ENCODE measurements around the gene KCNK13.

KCNK13 gene

DNA sequence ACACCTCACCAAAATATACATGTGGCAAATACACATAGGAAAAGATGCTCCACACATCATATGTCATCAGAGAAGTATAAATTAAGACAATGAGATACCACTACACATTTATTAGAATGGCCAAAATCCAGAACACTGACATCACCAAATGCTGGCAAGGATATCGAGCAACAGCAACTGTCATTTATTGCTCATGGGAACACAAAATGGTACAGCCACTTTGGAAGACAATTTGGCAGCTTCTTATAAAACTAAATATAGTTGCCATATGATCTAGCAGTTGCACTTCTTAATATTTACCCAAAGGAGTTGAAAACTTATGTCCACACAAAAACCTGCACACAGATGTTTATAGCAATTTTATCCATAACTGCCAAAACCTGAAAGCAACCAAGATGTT, 7.0 kb upstream of the KCNK13 start:
- Histone ChIP-seq H3K9me3 (ENCODE audit: control insufficient read depth, insufficient read depth, low read length) (0 out of 2 replicates have a peak, but pooled peaks cover 4% of the 10 kb centered on the region), H3F3A (ENCODE audit: control insufficient read depth, insufficient read depth) (peaks cover 4% of the 10 kb centered on the region; the same call in 1 of the 2 replicates), H3K4me2 (ENCODE audit: low read length) (no peak overlapping the region), H3K79me2 (ENCODE audit: control insufficient read depth, low read length) (no peaks in the 10 kb centered on the region), H3K36me3 (ENCODE audit: control insufficient read depth, low read length) (no peaks in the 10 kb centered on the region), H3K4me3 (ENCODE audit: low read length) (no peak overlapping the region), H3K27ac (ENCODE audit: low read depth, low read length) (no peak overlapping the region), H4K20me1 (ENCODE audit: control insufficient read depth, insufficient read depth, low read depth, low read length) (no peaks in the 10 kb centered on the region), H3K4me1 (ENCODE audit: control insufficient read depth, low read length) (peaks cover 15% of the 10 kb centered on the region), H3K27me3 (ENCODE audit: control insufficient read depth, low read length) (peaks cover 49% of the 10 kb centered on the region), H3K9me2 (replicated peaks; ENCODE audit: control insufficient read depth, low read length) (no peaks in the 10 kb centered on the region)
- no peak for TF ChIP-seq CTCF (IDR thresholded peaks at IDR 0.05; ENCODE audit: low read depth, low read length, poor library complexity, severe bottlenecking)
- TF ChIP-seq EZH2phosphoT487 (IDR thresholded peaks at IDR 0.05; ENCODE audit: borderline replicate concordance, low read length) = no peak

- Histone ChIP-seq H3K4me2 (ENCODE audit: low read length) (no peak overlapping the region), H3F3A (ENCODE audit: control insufficient read depth, insufficient read depth) (peaks cover 4% of the 10 kb centered on the region; the same call in 1 of the 2 replicates), H3K4me3 (ENCODE audit: low read length) (no peak overlapping the region), H3K9me3 (ENCODE audit: control insufficient read depth, insufficient read depth, low read length) (peaks cover 4% of the 10 kb centered on the region; the same call in 1 of the 2 replicates), H3K4me1 (ENCODE audit: control insufficient read depth, low read length) (peaks cover 26% of the 10 kb centered on the region), H3K36me3 (ENCODE audit: control insufficient read depth, low read length) (no peaks in the 10 kb centered on the region), H3K27me3 (ENCODE audit: control insufficient read depth, low read length) (peaks cover 59% of the 10 kb centered on the region), H3K27ac (ENCODE audit: low read depth, low read length) (no peak overlapping the region), H4K20me1 (ENCODE audit: control insufficient read depth, insufficient read depth, low read depth, low read length) (no peaks in the 10 kb centered on the region), H3K9me2 (replicated peaks; ENCODE audit: control insufficient read depth, low read length) (no peaks in the 10 kb centered on the region), H3K79me2 (ENCODE audit: control insufficient read depth, low read length) (no peaks in the 10 kb centered on the region)
- TF ChIP-seq EZH2phosphoT487 (IDR thresholded peaks at IDR 0.05; ENCODE audit: borderline replicate concordance, low read length) = no peak
- TF ChIP-seq CTCF (IDR thresholded peaks at IDR 0.05; ENCODE audit: low read depth, low read length, poor library complexity, severe bottlenecking) = no peak
Measured at GRCh38 chr14:90056826-90057225, 5.0 kb upstream of the KCNK13 start.

DNA sequence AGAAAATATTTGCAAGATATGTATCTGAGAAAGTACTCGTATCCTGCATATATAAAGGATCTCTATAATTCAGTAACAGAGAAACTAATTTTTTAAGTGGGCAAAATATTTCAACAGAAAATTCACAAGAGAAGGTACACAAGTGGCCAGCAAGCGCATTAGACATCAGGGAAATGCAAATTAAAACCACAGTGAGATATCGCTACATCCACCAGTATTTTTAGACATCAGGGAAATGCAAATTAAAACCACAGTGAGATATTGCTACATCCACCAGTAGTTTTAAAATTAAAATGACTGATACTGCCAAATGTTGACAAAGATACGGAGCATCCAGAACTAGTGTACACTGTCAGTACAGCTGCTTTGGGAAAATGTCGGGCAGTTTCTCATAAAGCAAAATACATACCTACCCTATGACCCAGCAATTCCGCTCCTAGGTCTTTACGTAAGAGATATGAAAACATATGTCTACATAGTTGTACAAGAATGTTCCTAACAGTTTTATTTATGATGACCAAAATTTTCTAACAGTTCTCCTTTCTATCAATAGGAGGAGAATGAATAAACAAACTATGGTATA, 2.8 kb upstream of the KCNK13 start:
- Histone ChIP-seq H4K20me1 (ENCODE audit: control insufficient read depth, insufficient read depth, low read depth, low read length) (no peaks in the 10 kb centered on the region), H3F3A (ENCODE audit: control insufficient read depth, insufficient read depth) (peaks cover 4% of the 10 kb centered on the region; the same call in 1 of the 2 replicates), H3K4me2 (ENCODE audit: low read length) (peak overlapping the region; percentile 40), H3K79me2 (ENCODE audit: control insufficient read depth, low read length) (no peaks in the 10 kb centered on the region), H3K4me3 (ENCODE audit: low read length) (peak overlapping the region; percentile 2; the same call in 1 of the 2 replicates), H3K27ac (ENCODE audit: low read depth, low read length) (no peak overlapping the region), H3K9me2 (replicated peaks; ENCODE audit: control insufficient read depth, low read length) (no peaks in the 10 kb centered on the region), H3K36me3 (ENCODE audit: control insufficient read depth, low read length) (no peaks in the 10 kb centered on the region), H3K4me1 (ENCODE audit: control insufficient read depth, low read length) (peaks cover 36% of the 10 kb centered on the region), H3K27me3 (ENCODE audit: control insufficient read depth, low read length) (peaks cover 70% of the 10 kb centered on the region), H3K9me3 (ENCODE audit: control insufficient read depth, insufficient read depth, low read length) (peaks cover 4% of the 10 kb centered on the region; the same call in 1 of the 2 replicates)
- no peak for TF ChIP-seq EZH2phosphoT487 (IDR thresholded peaks at IDR 0.05; ENCODE audit: borderline replicate concordance, low read length)
- TF ChIP-seq CTCF (IDR thresholded peaks at IDR 0.05; ENCODE audit: low read depth, low read length, poor library complexity, severe bottlenecking) = no peak
